Upper lobe of left lung (tissue), 6 donors: ENCODE data around the gene ST6GALNAC6. TPM values are rescaled to one million over a fixed set of nuclear protein-coding genes. Genes with fewer than 3 reads are reported as not detected.
"Not testable (repeated sequence)": the region's sequence is repeated elsewhere in the genome, so short reads cannot be mapped to it uniquely, and the experiment has no call there.

Experiments
- ATAC-seq, 2 donors: fragments of 200-7000 bp; cut with Tn5 transposase; one replicate each; pipeline ENCODE4 v1.9.1; 2022; ENCODE audit warnings: mild to moderate bottlenecking in 2 of 2, moderate library complexity in 2 of 2; ENCODE audit not compliant: low FRiP score in 2 of 2
- DNase-seq, 2 donors: peaks; one replicate each; pipeline ENCODE4 v3.0.0-alpha.2; 2019 to 2020
- H3K27ac ChIP-seq, 4 donors: fragments of 200-600 bp; sonication (generic); one replicate each; pipeline ENCODE4 v1.5.1; 2016 to 2019
- H3K27me3 ChIP-seq, 4 donors: fragments of 200-600 bp; sonication (generic); one replicate each; pipeline ENCODE4 v1.5.1; 2017 to 2019
- H3K36me3 ChIP-seq, 4 donors: fragments of 200-600 bp; sonication (generic); one replicate each; pipeline ENCODE4 v1.5.1; 2016 to 2019
- H3K4me1 ChIP-seq, 4 donors: fragments of 200-600 bp; sonication (generic); one replicate each; pipeline ENCODE4 v1.5.1; 2018 to 2019
- H3K4me3 ChIP-seq, 4 donors: fragments of 200-600 bp; sonication (generic); one replicate each; pipeline ENCODE4 v1.5.1; 2017 to 2019; ENCODE audit warnings: mild to moderate bottlenecking in 2 of 4, moderate library complexity in 1 of 4
- H3K9me3 ChIP-seq, 4 donors: fragments of 200-600 bp; sonication (generic); one replicate each; pipeline ENCODE4 v1.5.1; 2018 to 2019
- EP300 ChIP-seq, 4 donors: sonication (generic); formaldehyde crosslinking; IDR thresholded peaks; one replicate each; pipeline ENCODE4 v1.5.1; 2017; ENCODE audit warnings: antibody characterized with exemption in 4 of 4, control low read depth in 2 of 4
- POLR2A ChIP-seq, 4 donors: fragments of 450-650 bp; IDR thresholded peaks; one replicate each; pipeline ENCODE4 v1.5.1; 2016 to 2017; ENCODE audit warnings: antibody characterized with exemption in 4 of 4, mild to moderate bottlenecking in 2 of 4
- POLR2AphosphoS5 ChIP-seq, 2 donors: sonication (generic); formaldehyde crosslinking; IDR thresholded peaks; one replicate each; pipeline ENCODE4 v1.5.1; 2017; ENCODE audit warnings: antibody characterized with exemption in 2 of 2
- WGBS, 2 donors: methylation state at CpG; one replicate each; pipeline ENCODE4 v1.1.5; 2017 to 2018; 5-methylcytosine and 5-hydroxymethylcytosine counted together
- total RNA-seq, 6 donors: library from RNA; depleted of rRNA in 4 of 6; stranded (reverse); fragments of >200 nt in 4 of 6; gene quantifications; one replicate each; pipeline versions ENCODE4 v1.1.0 to v1.2.1, GENCODE V29; 2016 to 2021
- TF ChIP-seq, protein P1 (sequence below), 6 experiments: fragments of 450-650 bp in 4 of 6; fragments of 200-600 bp in 2 of 6; sonication (generic) in 2 of 6; IDR thresholded peaks; one replicate each; pipeline ENCODE4 v1.5.1; 2016 to 2019; ENCODE audit warnings: antibody characterized with exemption in 6 of 6
- donor health status: DM: no; HTN: no; CAD: no; lungs with moderate emphysema.
- donor health status: DM: no; HTN: yes; CAD: no; lungs with severe emphysema.

ST6GALNAC6 gene
- total RNA-seq, 6 donors from 2014 or later = 67.3 to 117 (median 85.2) TPM

DNA sequence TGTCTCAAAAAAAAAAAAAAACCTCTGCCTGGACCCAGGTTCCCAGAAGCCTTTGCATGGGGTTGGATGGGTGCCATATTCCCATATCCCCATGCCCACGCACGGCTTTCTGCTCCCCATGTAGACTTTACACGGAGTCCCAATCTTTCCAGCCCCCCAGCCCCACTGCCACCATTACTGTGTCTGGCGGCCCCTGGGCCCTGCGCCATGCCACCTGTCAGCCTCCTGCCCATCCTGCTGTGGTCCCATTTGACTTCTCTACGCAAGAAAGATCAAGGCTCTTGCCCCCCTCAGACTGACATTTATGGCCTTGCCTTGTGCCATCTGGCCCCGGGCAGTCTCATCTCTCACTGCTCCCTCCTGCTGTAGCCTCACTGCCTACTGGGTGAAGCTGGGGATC is 15.4 kb downstream of the ST6GALNAC6 start:
- no peak for DNase-seq
- Histone ChIP-seq H3K27me3 (no peaks in the 10 kb centered on the region), H3K4me3 (no peak overlapping the region), H3K36me3 (peaks cover 6 to 41% (median 29%) of the 10 kb centered on the region in 4 donors), H3K4me1 (peaks cover 5 to 21% (median 16%) of the 10 kb centered on the region in 4 donors), H3K27ac (peak overlapping the region in 3 of 4 donors; percentile 6 to 71 (median 68)), H3K9me3 (no peaks in the 10 kb centered on the region)
- TF ChIP-seq POLR2AphosphoS5 (IDR thresholded peaks at IDR 0.05) (no peak), EP300 (IDR thresholded peaks at IDR 0.05) (no peak), POLR2A (IDR thresholded peaks at IDR 0.05) (no peak)
- TF ChIP-seq, protein P1, sequence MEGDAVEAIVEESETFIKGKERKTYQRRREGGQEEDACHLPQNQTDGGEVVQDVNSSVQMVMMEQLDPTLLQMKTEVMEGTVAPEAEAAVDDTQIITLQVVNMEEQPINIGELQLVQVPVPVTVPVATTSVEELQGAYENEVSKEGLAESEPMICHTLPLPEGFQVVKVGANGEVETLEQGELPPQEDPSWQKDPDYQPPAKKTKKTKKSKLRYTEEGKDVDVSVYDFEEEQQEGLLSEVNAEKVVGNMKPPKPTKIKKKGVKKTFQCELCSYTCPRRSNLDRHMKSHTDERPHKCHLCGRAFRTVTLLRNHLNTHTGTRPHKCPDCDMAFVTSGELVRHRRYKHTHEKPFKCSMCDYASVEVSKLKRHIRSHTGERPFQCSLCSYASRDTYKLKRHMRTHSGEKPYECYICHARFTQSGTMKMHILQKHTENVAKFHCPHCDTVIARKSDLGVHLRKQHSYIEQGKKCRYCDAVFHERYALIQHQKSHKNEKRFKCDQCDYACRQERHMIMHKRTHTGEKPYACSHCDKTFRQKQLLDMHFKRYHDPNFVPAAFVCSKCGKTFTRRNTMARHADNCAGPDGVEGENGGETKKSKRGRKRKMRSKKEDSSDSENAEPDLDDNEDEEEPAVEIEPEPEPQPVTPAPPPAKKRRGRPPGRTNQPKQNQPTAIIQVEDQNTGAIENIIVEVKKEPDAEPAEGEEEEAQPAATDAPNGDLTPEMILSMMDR (IDR thresholded peaks at IDR 0.05) = no peak
- ATAC-seq = no peak
- 87 to 91% methylated on average over 7 of the region's 7 CpGs for WGBS, 2 donors

DNA sequence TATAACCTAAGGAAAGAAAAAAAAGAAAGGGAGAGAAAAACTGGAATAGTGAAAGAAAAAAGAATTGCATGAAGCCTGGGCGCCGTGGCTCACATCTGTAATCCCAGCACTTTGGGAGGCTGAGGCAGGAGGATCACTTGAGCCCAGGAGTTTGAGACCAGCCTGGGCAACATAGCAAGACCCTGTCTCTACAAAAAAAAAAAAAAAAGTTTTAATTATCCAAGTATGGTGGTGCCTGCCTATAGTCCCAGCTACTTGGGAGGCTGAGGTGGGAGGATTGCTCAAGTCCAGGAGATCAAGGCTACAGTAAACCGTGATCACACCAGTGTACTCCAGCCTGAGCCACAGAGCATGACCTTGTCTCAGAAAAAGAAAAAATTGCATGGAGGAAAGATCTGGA is 17.7 kb downstream of the ST6GALNAC6 start:
- Histone ChIP-seq H3K4me1 (peaks cover 19 to 36% (median 31%) of the 10 kb centered on the region in 4 donors), H3K36me3 (peaks cover 3 to 19% (median 13%) of the 10 kb centered on the region in 4 donors)
- WGBS, 2 donors = 91 to 93% methylated on average over 3 of the region's 3 CpGs
- DNase-seq, H3K4me3 ChIP-seq, ATAC-seq, H3K9me3 ChIP-seq, H3K27ac ChIP-seq, H3K27me3 ChIP-seq: not testable (repeated sequence)

DNA sequence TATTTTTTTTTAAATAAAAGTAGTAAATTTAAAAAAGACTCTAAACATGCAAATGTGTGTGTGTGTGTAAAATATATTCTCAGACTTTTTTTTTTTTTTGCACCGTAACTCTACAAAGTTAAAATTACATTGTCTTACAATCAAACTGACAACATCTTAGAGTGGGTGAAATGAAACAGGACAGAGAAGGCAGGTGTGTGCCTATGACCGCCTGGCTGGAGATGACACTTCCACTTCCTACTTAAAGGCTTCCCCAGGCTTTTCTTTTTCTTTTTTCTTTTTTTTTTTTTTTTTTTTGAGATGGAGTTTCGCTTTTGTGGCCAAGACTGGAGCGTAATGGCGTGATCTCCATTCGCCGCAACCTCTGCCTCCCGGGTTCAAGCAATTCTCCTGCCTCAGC is 19.3 kb downstream of the ST6GALNAC6 start:
- WGBS, 2 donors = 71 to 72% methylated on average over 8 of the region's 8 CpGs
- Histone ChIP-seq H3K4me3 (no peak overlapping the region), H3K9me3 (no peaks in the 10 kb centered on the region), H3K36me3 (peaks cover 0 to 5% (median 4%) of the 10 kb centered on the region in 4 donors), H3K4me1 (peaks cover 33 to 48% (median 46%) of the 10 kb centered on the region in 4 donors), H3K27ac (no peak overlapping the region), H3K27me3 (no peaks in the 10 kb centered on the region)
- TF ChIP-seq EP300 (IDR thresholded peaks at IDR 0.05) = no peak
- TF ChIP-seq, protein P1 (IDR thresholded peaks at IDR 0.05) = no peak
- no peak for TF ChIP-seq POLR2A (IDR thresholded peaks at IDR 0.05)
- TF ChIP-seq POLR2AphosphoS5 (IDR thresholded peaks at IDR 0.05) = no peak
- DNase-seq (no peak), ATAC-seq (no peak)

DNA sequence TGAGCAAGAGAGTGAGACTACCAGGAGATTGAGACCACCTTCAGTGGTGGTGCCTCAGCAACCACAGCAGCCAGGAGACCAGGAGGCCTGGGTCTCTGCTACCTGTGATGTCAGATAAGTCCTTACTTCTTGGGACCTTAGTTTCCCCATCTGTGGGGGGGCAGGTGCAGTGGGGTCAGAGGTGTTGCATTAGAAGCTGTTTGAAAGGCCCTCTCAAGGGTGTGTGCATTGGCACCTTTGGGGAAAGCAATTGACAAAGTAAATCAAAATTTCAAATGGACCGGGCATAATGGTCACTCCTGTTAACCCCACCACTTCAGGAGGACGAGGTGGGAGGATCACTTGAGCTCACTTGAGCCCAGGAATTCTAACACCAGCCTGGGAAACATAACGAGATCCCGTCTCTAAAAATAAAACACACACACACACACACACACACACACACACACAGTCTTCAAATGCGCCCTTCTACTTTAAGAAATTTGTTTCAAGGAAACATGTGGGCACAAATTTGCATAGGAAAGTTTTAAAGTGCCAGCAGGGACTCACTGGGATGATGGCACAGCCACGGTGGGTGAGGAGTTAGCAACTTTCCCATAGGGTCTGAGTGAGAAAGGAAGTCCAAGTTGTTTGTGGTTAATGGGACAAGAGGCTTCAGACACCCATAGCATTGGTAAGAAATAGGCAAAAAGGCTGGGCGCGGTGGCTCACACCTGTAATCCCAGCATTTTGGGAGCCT is 20.6 kb downstream of the ST6GALNAC6 start:
- Histone ChIP-seq H3K4me3 (no peak overlapping the region), H3K4me1 (peaks cover 40 to 52% (median 49%) of the 10 kb centered on the region in 4 donors), H3K9me3 (no peaks in the 10 kb centered on the region), H3K36me3 (no peaks in the 10 kb centered on the region), H3K27me3 (no peaks in the 10 kb centered on the region), H3K27ac (peak overlapping the region in 3 of 4 donors; percentile 80 to 88 (median 85))
- WGBS, 2 donors = 55 to 70% methylated on average over 7 to 8 of the region's 8 CpGs
- ATAC-seq (no peak), DNase-seq (peak in 1 of 2 donors; percentile 38)
- TF ChIP-seq POLR2A (IDR thresholded peaks at IDR 0.05) (no peak), POLR2AphosphoS5 (IDR thresholded peaks at IDR 0.05) (no peak), EP300 (IDR thresholded peaks at IDR 0.05) (no peak)
- TF ChIP-seq, protein P1 (IDR thresholded peaks at IDR 0.05) = no peak

DNA sequence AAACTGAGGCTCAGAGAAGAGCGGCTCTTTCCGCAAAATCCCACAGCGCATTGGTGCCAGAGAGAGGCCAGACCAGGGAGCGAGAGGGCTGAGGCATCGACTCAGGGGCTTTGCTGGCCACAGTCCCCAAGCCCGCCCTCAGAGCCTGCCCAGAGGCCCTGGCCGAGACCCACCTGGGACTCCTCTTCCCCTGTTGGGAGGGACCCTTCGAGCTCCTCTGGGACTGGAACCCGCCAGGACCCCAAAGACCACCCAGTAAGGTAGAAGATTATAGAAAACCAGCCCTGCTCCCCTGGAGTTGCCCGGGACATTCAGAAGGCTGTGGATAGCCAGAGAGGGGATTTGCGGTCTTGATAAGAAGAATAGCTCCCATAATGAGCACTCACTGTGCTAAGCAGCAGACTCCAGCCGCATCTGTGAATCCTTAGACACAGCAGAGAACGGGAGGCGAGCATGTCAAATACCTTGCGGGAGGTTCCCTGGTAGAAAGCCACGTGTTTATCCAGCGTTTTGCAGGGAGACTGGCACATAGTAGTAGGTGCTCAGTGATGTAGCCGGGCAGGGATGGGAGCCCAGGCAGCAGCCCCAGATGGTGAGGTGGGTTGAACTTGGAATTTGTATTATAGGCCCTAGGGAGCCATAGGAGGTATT is 21.3 kb downstream of the ST6GALNAC6 start:
- peaks cover 0 to 3% (median under 1%) of the 10 kb centered on the region in 4 donors for H3K36me3 ChIP-seq
- H3K9me3 ChIP-seq = no peaks in the 10 kb centered on the region
- H3K27me3 ChIP-seq = no peaks in the 10 kb centered on the region
- H3K27ac ChIP-seq = peak overlapping the region; percentile 73 to 88 (median 82)
- DNase-seq = peak in 1 of 2 donors; percentile 54
- peak overlapping the region; percentile 38 to 71 (median 62) for H3K4me3 ChIP-seq
- H3K4me1 ChIP-seq = peaks cover 45 to 58% (median 55%) of the 10 kb centered on the region in 4 donors
- no peak for ATAC-seq
- WGBS, 2 donors = 36 to 39% methylated on average over 3 to 18 of the region's 18 CpGs
- TF ChIP-seq POLR2A (IDR thresholded peaks at IDR 0.05) = no peak
- TF ChIP-seq, protein P1 (IDR thresholded peaks at IDR 0.05) = no peak
- no peak for TF ChIP-seq POLR2AphosphoS5 (IDR thresholded peaks at IDR 0.05)
